Inflammatory macrophage (primary cell): ENCODE data around the gene AMBP.
"Not testable (repeated sequence)": the region's sequence is repeated elsewhere in the genome, so short reads cannot be mapped to it uniquely, and the experiment has no call there.

Experiments
- DNase-seq, 2 donors: peaks; one replicate each; pipeline ENCODE4 v3.0.0-alpha.2; 2020 to 2022

AMBP gene

DNA sequence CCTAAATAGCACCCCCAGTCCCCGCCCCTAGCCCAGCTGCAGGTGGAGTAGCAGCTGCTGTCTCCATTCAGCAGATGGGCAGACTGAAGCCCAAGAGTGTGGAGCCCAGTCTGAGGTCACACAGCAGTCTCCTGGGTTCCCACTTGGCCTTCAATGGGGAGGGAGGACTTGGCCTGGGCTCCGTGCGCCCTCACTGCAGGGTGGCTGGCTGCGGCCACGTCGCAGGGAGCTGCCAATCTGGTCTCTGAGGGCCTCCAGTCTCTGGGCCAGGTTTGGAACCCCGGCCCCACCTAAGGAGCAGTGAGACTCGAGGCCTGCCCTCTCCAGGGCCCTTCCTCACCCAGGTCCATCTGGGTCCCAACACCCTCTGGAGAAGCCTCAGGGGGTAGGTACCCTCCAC, 13.6 kb upstream of the AMBP start:
- DNase-seq: no peak

DNA sequence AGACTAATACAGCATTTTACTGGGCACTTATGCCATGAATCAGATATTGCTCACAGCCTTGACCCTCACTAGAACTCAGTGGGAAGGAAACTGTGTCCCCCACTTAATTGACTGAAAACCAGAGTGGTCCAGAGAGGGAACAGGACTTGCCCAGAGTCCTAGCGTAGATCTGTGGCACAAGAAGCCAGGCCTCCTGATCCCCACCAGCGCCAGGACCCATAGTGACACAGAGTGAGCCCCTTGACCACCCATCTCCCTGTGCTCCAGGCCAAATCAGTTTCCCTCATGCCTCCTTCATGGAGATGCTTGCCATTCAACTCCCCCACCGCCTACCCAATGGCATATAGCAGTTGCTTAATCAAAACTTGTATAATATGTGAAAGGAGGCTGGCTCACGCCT, 12.7 kb upstream of the AMBP start:
- no peak for DNase-seq

DNA sequence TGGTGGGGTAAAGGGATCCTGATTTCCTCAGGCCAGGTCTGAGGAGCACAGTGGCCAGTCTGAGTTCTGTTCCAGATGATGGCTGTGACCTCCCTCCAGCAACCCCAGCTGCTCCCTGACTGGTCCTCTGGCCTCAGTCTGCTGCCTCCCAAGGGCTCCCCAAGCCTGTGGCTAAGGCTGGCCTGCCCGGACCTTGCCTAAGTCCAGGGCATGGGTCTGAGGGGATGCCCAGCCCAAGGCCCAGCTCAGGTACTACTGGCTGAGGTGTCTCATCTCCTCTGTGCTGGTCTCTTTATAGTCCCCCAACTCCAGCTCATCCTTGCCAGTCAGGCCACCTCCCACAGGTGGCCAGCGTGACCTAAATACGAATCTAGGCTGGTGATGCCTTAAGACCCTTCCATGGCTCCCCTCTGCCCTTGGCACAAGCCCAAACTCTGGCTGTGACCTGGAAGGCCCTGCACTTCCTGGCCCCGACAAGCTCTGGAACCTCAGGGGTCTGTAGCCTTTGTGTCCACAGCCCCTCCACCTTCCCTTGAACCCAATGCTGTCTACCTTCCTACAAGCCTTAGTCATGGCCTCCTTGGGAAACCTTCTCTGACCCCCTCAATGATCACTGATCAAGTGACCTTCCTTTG, 11.2 kb upstream of the AMBP start:
- no peak for DNase-seq

DNA sequence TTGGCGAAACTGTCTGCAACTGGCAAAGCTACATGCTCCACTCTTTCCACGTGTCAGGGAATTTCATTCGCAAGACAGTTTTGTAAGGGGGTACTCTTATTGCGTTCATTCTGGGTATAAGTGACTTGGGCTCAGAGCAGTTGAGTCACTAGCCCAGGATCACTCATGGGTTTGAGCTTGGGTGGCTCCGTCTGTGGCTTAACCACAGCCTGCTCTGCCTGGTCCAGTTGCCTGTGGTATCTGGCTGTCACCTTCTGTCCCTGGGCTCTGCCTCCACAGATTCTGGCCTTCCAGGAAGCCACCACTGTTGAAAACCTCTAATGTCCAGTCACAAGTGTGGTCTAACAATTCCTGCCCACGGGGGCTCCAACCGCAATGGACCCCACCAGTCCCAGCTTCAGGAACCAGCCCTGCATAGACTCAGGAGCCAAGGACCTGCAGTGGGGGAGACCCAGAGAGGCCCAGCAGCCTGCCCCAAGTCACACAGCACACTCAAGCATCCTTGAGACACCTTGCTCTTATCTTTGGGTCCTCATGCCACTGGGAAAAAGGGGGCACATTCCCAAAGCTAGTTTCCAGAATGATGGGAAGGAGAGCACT, 10.6 kb upstream of the AMBP start:
- DNase-seq: no peak

DNA sequence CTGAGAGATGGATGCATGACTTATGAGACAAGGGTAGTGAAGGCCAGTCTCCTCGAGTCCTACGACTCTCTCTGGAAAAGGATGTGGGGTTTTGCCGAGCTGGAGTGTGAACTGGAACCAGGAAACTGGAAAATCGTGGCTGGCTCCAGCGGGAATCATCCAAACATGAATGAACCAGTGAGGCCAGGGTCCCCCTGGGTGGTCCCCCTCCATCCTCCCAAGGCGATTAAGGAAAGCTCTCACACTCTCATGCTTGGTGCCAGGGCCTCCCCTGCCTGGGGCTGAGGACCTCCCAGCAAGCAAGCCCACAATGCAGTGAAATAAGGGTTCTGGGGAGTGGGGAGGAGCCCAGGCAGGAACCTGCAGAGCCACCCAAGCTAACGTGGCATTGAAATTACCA, 9.6 kb upstream of the AMBP start:
- no peak for DNase-seq

DNA sequence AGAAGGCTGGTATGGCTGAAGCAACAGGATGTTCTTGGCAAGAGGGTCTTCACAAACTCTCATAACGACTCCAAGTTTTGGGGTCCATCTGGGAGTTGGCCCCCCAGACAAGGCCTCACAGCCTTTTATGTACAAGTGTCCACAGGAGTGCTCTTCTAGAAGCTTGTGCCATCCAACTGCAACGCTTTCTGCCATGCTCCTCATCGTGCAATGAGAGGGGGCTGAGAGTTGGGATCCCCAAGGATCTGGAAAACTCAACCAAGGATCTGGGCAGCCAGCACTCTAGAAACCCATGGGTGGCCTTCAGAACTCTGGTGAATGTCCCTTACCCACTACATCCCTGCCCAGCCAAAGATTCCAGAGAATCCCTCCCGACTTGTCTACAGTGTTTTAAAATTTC, 8.5 kb upstream of the AMBP start:
- DNase-seq: no peak

DNA sequence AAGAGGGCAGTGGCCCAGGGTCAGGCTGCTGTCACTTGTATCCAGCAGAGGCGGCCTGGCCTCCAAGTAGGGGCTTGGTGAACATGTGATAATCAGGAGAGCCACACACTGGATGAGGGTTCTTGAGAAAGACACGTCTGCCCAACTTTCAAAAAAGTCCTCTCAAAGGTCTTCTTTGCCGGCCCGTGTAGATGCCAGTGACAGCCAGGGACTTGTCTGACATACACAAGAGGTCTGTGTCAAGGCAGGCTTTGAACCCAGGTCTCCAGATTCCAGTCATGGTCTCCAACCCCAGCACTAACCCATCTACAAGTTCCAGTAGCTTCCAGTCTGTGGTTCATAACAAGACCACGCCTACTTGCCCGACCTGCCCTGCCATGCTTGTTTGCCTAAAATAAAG, 7.9 kb upstream of the AMBP start:
- no peak for DNase-seq

DNA sequence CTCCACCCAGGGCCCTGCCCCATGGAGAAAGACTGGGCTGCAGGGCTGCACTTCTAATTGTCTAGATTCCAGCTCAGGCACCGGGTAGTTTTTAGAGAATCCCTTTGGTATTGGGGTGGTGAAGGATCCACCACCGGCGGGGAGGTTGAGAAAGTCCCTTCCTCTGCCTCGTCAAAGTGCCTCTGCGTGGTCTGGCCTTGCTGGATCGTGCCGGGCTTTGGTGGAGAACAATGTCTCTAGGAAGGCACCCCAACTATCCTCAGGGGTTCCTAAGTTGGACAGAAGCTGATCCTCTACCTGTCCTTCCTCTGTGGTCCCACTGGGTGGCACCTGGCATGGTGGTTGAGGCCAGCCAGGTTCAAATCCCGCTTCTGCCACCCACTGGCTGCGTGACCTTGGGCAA, 7.3 kb upstream of the AMBP start:
- DNase-seq: no peak

DNA sequence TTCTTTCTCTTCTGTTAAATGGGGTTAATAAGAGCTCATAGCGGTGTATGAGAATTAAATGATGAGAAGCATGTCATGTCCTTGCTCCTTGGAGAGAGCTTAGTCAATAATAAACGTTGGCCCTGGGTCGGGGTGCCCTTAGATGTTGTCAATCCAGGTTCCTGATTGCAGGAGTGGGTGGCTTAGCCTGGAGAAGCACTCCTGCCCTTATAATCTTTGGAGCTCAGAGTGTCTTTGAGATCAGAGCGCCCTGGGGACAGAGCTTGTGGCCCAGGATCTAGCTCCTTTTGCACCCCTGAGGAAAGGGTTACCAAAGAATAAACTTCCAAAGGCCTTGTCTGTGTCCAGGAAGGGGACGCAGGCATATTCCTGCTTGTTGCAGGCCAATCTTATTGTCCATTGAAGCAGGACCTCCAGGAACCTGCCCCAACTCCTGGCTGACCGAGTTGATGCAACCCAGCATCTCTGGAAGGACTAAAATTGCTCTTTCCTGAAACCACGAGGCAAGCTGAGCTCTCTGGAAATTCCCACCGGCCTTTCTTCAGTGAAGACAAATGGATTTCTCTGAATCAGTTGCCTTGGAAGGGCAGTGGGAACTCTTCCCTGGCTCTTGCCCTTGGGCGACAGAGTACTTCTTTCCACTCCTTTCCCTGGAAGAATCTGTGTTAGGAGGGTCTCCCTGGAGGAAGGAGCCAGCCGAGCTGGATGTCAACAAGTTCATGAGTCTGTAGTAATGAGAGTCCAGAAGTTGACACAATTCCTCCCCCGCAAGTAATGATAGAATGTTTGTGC, 6.4 kb upstream of the AMBP start:
- no peak for DNase-seq

DNA sequence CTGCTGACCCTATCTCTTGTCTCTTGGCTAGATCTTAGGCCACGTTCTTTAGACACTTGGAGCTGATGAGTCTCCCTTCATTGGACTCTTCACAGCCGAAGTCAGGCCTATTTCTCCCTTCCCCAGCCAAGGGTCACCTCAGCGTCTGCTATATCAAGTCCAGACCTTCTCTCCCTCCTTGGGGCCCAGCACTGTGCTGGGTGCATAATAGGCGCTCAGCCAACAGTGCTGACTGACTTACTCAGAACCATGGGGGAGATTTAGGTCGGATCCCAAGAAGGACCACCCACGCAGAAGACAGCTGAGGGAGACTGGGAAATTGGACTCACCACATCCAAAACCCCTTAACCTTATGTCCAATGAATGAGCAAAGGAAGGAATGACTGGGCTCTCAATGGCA, 5.6 kb upstream of the AMBP start:
- no peak for DNase-seq

DNA sequence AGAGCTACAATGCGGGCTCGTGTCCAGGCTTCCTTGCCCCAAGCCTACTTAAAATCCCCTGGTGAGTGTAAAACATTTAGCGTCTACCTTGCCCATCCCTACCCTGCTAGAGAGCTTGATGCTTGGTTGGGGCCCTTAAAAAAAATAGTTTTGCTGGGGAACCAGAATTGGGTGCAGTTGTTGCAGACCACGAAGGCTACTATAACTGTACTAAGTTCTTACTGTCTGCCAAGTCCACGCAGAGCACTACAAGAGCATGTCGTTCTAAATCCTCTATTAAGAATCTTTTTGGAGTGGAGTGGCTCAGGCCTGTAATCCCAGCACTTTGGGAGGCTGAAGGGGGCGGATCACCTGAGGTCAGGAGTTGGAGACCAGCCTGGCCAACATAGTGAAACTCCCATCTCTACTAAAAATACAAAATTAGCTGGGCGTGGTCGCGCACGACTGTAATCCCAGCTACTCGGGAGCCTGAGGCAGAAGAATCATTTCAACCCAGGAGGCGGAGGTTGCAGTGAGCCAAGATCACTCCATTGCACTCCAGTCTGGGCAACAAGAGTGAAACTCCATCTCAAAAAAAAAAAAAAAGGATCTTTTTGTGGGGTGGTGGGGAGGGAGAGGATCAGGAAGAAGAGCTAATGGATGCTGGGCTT, 4.8 kb upstream of the AMBP start:
- not testable (repeated sequence) for DNase-seq

DNA sequence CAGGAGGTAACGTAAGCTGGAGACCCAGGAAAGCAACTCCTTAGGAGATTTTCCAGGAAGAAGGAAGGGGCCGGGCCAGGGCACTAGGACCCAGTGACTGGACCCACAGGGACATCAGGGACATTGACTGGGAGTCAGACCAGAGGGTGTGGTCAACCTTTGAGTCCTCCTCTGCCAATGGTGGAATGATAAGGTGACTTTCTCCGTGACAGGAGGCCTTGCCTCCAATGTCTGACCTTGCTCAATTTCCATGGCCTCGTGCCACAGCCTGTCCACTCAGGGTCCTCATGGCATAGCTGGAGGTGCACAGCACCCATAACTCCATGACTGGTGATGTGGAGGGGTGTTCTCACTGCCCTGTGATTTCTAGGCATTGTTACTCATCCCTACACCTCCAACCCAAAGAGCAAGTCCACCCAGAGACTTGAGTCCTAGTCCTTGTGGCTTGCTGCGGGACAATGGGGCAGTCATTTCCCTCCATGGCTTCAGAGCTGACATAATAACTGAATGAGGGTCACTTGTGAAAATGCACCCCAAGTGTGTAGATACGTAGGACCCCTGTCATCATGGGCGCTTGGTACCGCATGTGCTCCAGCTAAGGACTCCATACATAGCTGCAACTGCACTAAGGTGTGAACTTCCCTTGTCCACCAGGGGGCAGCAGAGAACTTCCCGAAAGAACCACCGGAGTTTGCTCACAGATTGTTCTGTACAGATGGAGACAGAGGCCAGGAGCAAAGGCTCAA, 4.1 kb upstream of the AMBP start:
- DNase-seq: peak; percentile 81 to 88

DNA sequence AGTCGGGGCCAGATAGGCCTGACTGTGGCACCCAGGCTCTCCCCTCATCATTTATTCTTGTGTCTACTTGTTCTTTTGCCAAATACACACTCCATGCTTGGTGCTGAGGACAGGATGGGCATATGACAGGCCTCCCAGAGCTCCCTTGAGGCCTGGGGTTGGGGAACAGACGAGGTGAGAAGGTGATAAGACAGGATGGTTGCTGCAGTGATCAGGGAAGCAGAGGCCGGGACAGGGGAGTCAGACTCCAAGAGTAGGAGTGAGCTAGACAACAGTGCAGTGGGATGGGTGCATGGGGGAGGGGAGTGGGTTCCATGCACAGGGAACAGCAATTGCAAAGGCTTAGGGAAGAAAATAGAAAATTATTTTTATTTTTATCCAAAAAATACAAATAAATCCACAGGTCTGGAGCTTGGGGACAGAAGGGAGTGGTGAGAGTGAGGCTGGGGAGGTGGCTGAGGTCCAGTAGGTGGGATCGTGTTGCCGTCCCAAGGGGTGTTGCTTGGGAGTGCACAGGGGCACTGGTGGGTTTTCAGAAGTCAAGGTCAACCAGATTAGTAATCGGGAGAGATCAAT, 3.4 kb upstream of the AMBP start:
- no peak for DNase-seq

DNA sequence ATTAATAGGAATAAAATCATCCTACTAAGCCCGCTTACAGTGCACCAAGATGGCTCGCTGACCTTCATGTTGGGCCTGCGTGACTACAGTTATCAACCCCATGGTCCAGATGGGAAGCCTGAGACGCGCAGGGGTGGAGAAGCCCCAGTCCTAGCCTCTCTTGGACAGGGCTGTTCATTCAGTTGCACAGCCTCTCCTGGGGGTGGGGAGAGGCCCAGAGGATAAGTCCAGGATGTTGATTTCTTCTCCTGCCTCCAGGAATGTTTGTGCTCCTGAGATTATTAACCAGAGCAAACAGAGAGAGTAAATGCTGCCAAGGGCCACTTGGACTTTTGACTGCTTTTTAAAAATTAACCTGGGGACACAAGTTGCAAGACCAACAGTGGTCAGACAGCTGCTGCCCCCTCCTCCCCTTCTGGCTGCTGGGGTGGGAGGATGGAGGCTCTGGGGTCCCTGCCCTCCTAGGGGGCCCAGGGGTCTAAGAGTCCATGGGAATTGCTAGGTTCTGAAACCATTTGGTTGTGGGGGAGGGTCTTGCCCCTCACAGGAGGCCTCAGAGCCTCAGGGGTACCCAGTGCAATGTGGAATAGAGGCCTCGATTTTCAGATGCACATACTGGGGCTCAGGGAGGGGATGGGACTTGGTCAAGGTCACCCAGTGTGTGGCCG, 2.8 kb upstream of the AMBP start:
- DNase-seq: no peak

DNA sequence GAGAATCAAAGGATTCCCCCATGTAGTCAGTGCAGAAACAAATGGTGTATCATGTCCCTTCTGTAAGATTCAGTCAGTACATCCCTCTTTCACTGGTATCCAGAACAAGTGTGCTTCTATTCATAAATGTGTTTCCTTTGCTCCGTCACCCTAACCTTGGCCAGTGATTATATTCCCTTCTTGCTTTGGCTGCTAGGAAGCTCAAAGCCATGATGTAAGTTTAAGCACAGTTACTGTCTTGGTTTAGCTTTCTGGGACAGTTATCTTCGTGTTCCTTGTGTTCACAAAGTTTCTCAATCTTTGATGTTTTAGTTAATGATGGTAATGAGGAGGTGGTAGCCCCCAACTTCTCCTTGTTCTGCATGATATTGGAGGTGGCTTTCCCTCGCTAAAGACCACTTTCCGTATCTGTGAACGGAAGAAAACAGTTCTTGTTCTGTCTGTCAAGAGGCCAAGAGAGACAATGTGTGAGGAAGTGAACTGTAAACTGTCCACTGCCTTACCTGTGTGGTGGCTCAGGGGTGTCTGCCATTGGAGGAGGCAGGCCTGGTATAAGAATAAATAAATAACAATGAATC, 2.2 kb upstream of the AMBP start:
- no peak for DNase-seq

DNA sequence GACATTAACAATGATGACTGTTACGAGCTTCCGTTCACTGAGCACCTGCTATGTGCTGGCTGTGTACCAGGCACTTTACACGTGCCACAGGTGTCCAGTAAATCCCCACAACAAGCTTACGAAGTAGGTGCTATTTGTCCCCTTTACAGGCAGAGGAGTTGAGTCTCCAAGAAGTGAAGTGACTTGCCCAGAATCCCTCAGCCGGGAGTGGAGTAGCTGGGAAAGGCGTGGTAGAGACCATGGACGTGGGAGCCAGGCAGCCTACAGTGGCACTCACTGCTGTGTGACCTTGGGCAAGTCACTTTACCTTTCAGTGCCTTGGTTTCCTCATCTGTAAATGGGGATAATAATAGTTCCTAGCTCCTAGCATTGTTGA, 669 bp upstream of the AMBP start:
- no peak for DNase-seq

DNA sequence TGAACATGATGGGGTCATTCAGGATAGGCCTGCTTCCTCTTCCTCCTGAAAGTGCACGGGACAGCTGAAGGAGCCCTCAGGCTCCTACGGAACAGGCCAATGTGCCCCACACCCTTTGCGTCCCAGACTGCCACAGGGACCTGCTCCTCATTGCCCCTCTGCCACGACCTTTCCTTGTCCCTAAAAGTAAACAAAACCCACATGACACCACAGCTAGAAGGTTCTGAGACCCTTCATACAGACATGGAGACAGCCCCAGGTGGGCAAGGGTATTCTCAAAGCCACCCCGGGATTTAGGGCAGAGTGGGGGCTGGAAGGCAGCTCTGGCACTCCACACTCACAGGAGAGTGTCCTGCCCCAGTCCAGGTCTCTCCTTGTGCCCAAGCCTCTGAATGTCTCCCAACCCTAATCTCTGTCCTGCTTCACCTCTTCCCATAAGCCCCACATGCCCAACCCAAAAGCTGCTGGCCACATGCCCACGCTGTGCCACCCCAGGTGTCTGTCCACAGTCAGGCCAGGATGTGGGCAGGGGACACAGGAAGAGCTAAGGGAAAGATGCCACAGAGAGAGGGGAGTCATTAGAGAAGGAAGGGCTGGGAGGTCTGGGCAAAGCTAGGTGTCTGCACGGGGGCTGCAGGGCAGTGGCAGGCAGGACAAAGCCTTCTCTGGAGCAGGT, 800 bp downstream of the AMBP start:
- DNase-seq: no peak

DNA sequence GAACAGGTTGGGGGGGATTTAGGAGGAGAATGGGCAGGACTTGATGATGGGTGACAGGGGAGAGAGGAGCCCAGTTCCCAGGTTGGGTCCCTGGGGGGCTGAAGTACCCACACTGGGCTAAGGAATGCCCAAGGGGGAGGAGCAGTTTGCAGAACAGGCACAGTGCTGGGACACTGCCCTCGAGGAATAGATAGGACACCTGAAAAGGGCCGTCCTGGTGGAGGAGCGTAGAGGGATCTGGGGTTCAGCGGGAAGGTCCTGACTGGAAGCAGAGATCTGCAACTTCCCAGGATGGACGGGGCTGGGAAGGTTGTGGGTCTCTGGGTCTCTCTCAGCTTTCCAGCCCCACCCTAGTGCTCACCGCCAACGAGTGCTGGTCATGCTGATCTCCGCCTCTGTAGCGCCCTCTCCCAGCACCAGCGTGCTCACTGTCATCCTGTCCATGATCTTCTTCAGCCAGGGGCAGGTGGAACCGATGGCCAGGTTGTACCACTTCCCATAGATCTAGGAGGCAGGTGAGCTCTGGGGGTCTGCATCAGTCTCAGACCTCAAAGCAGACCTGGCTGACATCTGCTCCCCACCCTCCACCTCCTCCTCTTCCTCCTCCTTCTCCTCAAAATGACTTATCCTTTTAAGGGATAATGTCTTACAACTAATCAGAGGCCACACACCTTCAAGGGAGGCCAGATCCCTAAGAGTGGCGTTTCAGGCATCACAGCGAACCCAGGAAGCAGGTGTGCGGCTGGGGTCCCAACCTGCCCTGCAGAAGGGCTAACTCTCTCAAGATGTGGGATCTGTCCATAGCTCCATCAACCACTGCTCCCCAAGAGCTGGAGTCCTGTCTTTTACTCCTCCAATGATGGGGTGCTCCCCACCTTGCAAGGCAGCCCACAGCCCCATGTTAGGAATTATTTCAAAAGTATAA, 1.6 kb downstream of the AMBP start:
- no peak for DNase-seq

DNA sequence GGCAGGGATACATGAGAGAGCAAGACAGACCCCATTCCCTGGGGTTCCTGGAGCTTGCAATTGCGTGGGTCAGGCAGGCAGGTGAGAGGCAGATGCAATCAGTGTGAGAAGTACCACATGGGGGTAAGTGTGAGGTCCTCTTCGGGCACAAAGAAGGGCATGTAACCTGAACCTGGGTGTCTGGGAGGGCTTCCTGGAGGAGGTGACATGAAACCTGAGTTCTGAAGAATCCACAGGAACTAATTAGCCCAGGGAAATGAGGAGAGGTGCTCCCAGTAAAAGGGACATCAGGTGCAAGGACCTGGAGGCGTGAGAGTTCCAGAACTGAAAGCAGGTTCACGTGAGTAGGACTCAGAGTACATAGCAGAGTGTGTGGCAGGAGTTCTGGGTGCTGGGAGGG, 2.5 kb downstream of the AMBP start:
- DNase-seq: no peak
